Stimulated activated CD4-positive, alpha-beta T cell treated with anti-CD3 and anti-CD28 coated beads, Interleukin-1b, Interleukin-23, amount 100 ng/mL, for 24 hours (primary cell): ENCODE results near the gene DMKN.
A peak's percentile ranks its signal among the peaks of the same experiment; 100 is the strongest.

Experiments used
- DNase-seq, 4 experiments: peaks; one replicate each; pipeline ENCODE4 v3.0.0-alpha.2; 2020; ENCODE audit warnings: low read depth in 4 of 4, low spot score in 1 of 4

The DMKN gene

GRCh38 chr19:35528218-35529038 lies 15.0 kb upstream of the DMKN start, which contains the start of gene SBSN:
SBSN (minus strand) TSS chr19:35528311; CDS start chr19:35528281, 30 bp downstream.
- DNase-seq = no peak

GRCh38 chr19:35525873-35526272 lies 12.4 kb upstream of the DMKN start:
- DNase-seq = no peak

GRCh38 chr19:35524181-35524837 lies 10.9 kb upstream of the DMKN start:
- no peak for DNase-seq

GRCh38 chr19:35522745-35523327 lies 9.4 kb upstream of the DMKN start:
- DNase-seq = no peak

- DNase-seq = no peak
These were observed 7.8 kb upstream of the DMKN start for GRCh38 chr19:35521124-35521743.

- no peak for DNase-seq
These were observed 5.8 kb upstream of the DMKN start for GRCh38 chr19:35519291-35519690.

- DNase-seq = no peak
These were observed 4.9 kb upstream of the DMKN start for GRCh38 chr19:35518313-35518712.

GRCh38 chr19:35517342-35517741 lies 3.9 kb upstream of the DMKN start:
- DNase-seq = no peak

GRCh38 chr19:35516310-35516709 lies 2.9 kb upstream of the DMKN start:
- no peak for DNase-seq

GRCh38 chr19:35514282-35514809 lies 897 bp upstream of the DMKN start:
- DNase-seq = no peak

- DNase-seq = no peak
These were observed 420 bp downstream of the DMKN start for GRCh38 chr19:35512831-35513627.

GRCh38 chr19:35511337-35511736 lies 2.1 kb downstream of the DMKN start:
- no peak for DNase-seq

- DNase-seq = no peak
These were observed 2.9 kb downstream of the DMKN start for GRCh38 chr19:35510626-35510964.

GRCh38 chr19:35509861-35510625 lies 3.4 kb downstream of the DMKN start:
- DNase-seq = peak; percentile 63 to 65 (median 64)

- no peak for DNase-seq
These were observed 4.3 kb downstream of the DMKN start for GRCh38 chr19:35509018-35509652.

- DNase-seq = no peak
These were observed 5.3 kb downstream of the DMKN start for GRCh38 chr19:35508129-35508528.

GRCh38 chr19:35507561-35507960 lies 5.9 kb downstream of the DMKN start:
- no peak for DNase-seq

- no peak for DNase-seq
These were observed 7.4 kb downstream of the DMKN start for GRCh38 chr19:35506011-35506410.

GRCh38 chr19:35502751-35503150 lies 10.7 kb downstream of the DMKN start:
- DNase-seq = no peak

GRCh38 chr19:35501684-35502083 lies 11.8 kb downstream of the DMKN start:
- no peak for DNase-seq
